Neural progenitor cell (in vitro differentiated cells): ENCODE data around the gene CYP27B1.

Experiments
- EZH2 ChIP-seq: fragments of 200-600 bp; sonication (generic); IDR thresholded peaks from 2 replicates; pipeline ENCODE4 v1.6.1; 2017; ENCODE audit warnings: antibody characterized with exemption, mild to moderate bottlenecking, moderate library complexity
- EZH2phosphoT487 ChIP-seq: fragments of 200-600 bp; sonication (generic); IDR thresholded peaks from 2 replicates; pipeline ENCODE4 v1.6.1; 2017; ENCODE audit warnings: antibody characterized with exemption
- TF ChIP-seq, protein P1 (sequence below): fragments of 200-600 bp; sonication (generic); IDR thresholded peaks from 2 replicates; pipeline ENCODE4 v1.5.1; 2017; ENCODE audit warnings: antibody characterized with exemption, mild to moderate bottlenecking

DNA sequence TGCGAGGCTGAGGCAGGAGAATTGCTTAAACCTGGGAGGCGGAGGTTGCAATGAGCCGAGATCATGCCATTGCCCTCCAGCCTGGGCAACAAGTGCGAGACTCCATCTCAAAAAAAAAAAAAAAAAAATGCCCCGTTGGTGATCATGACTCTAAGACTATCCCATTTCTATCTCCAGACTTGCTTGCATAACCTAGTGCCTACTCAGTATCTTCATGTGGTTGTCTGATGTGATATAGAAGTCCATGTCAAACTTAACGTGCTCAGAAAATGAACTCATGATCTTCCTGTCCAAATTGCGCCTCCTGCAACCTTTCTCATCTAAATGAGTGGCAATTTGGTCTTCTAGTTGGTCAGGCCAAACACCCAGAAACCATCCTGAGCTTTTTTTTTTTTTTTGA lies 11.0 kb upstream of the CYP27B1 start:
- TF ChIP-seq, protein P1, sequence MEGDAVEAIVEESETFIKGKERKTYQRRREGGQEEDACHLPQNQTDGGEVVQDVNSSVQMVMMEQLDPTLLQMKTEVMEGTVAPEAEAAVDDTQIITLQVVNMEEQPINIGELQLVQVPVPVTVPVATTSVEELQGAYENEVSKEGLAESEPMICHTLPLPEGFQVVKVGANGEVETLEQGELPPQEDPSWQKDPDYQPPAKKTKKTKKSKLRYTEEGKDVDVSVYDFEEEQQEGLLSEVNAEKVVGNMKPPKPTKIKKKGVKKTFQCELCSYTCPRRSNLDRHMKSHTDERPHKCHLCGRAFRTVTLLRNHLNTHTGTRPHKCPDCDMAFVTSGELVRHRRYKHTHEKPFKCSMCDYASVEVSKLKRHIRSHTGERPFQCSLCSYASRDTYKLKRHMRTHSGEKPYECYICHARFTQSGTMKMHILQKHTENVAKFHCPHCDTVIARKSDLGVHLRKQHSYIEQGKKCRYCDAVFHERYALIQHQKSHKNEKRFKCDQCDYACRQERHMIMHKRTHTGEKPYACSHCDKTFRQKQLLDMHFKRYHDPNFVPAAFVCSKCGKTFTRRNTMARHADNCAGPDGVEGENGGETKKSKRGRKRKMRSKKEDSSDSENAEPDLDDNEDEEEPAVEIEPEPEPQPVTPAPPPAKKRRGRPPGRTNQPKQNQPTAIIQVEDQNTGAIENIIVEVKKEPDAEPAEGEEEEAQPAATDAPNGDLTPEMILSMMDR = no peak
- TF ChIP-seq EZH2 = no peak
- no peak for TF ChIP-seq EZH2phosphoT487
